ENCODE measurements around the gene KDF1. TPM values are rescaled to one million over a fixed set of nuclear protein-coding genes. Genes with fewer than 3 reads are reported as not detected.

The KDF1 gene
- total and polyA plus RNA-seq, 2 of the 13 experiments (the other 11 are each of a cell fraction or from before 2014, with no cell fraction given) = 1.9 to 4.9 TPM

DNA sequence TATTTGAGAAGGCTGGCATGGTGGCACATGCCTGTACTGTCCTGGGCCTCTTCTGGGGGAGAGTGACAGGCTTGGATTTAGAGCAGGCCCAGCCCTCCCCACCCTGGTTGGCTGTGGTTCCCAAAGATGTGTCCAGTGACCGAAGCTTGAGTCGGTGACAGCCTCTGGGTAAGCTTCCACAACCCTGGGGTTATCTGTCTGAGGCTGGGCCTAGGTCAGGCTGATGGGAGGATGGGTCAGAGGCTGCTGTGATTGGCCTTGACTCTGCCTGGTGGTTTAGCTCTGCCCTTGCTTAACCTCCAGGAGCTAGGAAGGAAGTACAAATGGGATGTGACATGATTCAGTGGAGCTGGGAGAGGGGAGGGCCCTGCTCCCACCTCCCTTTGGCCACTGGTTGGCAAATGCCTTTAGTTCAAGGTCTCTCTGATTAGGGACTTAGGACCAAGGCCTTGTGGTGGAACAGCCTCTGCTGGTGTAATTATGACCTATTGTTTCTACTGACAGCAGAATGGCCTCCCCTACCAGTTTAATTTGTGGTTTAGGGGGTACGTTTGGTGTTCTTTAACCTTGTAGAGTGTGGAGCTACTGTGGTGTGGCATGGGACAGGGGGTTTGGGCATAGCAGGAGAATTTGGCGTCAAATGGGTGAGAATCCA, 22.1 kb downstream of the KDF1 start (continued):
- TF ChIP-seq, protein P1, sequence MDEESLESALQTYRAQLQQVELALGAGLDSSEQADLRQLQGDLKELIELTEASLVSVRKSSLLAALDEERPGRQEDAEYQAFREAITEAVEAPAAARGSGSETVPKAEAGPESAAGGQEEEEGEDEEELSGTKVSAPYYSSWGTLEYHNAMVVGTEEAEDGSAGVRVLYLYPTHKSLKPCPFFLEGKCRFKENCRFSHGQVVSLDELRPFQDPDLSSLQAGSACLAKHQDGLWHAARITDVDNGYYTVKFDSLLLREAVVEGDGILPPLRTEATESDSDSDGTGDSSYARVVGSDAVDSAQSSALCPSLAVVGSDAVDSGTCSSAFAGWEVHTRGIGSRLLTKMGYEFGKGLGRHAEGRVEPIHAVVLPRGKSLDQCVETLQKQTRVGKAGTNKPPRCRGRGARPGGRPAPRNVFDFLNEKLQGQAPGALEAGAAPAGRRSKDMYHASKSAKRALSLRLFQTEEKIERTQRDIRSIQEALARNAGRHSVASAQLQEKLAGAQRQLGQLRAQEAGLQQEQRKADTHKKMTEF (CRISPR knock-in tag; IDR thresholded peaks at IDR 0.05) = peak; percentile 84
- TF ChIP-seq IKZF4 (CRISPR knock-in tag; IDR thresholded peaks at IDR 0.05; ENCODE audit: borderline replicate concordance, low read depth, not compliant biosample characterization) = peak; percentile 21
- no peak for TF ChIP-seq HOXA7 (CRISPR knock-in tag; IDR thresholded peaks at IDR 0.05)
- TF ChIP-seq PHF5A (CRISPR knock-in tag; IDR thresholded peaks at IDR 0.05; ENCODE audit: low read depth, unreplicated experiment) = peak; percentile 64
- TF ChIP-seq BHLHE40 (IDR thresholded peaks at IDR 0.05; ENCODE audit: low read length) = no peak
- TF ChIP-seq MIER2 (CRISPR knock-in tag; IDR thresholded peaks at IDR 0.05) = peak; percentile 52; the same call in 1 of the 2 replicates
- TF ChIP-seq ZZZ3 (CRISPR knock-in tag; IDR thresholded peaks at IDR 0.05; ENCODE audit: borderline replicate concordance) = no peak; the same call in 1 of the 2 replicates
- 0 out of 2 replicates have a peak, but pooled peaks have one; percentile 81 for TF ChIP-seq MED13 (CRISPR knock-in tag; IDR thresholded peaks at IDR 0.05)
- TF ChIP-seq PHF8 (CRISPR knock-in tag; IDR thresholded peaks at IDR 0.05) = 0 out of 2 replicates have a peak, but pooled peaks have one; percentile 39
- TF ChIP-seq ZNF24 (IDR thresholded peaks at IDR 0.05) = no peak
- peak; percentile 91 for TF ChIP-seq ZNF331 (CRISPR knock-in tag; IDR thresholded peaks at IDR 0.05)
- TF ChIP-seq KLF6 (CRISPR knock-in tag; IDR thresholded peaks at IDR 0.05) = 0 out of 2 replicates have a peak, but pooled peaks have one; percentile 61
- peak; percentile 34; the same call in 1 of the 2 replicates for TF ChIP-seq POLR2G (IDR thresholded peaks at IDR 0.05; ENCODE audit: low read depth, low read length)
- TF ChIP-seq, protein P2, sequence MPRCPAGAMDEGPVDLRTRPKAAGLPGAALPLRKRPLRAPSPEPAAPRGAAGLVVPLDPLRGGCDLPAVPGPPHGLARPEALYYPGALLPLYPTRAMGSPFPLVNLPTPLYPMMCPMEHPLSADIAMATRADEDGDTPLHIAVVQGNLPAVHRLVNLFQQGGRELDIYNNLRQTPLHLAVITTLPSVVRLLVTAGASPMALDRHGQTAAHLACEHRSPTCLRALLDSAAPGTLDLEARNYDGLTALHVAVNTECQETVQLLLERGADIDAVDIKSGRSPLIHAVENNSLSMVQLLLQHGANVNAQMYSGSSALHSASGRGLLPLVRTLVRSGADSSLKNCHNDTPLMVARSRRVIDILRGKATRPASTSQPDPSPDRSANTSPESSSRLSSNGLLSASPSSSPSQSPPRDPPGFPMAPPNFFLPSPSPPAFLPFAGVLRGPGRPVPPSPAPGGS (CRISPR knock-in tag; IDR thresholded peaks at IDR 0.05) = no peak; the same call in 1 of the 2 replicates
- TF ChIP-seq MXI1 (IDR thresholded peaks at IDR 0.05; ENCODE audit: borderline replicate concordance, low read depth, low read length) = peak; percentile 60; the same call in 1 of the 3 replicates
- TF ChIP-seq PITX1 (CRISPR knock-in tag; IDR thresholded peaks at IDR 0.05) = peak; percentile 95
- TF ChIP-seq JUND (CRISPR knock-in tag; IDR thresholded peaks at IDR 0.05) = peak; percentile 91
- TF ChIP-seq ZNF678 (CRISPR knock-in tag; IDR thresholded peaks at IDR 0.05) = no peak
- no peak for TF ChIP-seq SRSF4 (IDR thresholded peaks at IDR 0.05; ENCODE audit: low read depth, low read length, poor library complexity, severe bottlenecking)
- TF ChIP-seq AHR (CRISPR knock-in tag; IDR thresholded peaks at IDR 0.05) = peak; percentile 44; the same call in 1 of the 2 replicates
- TF ChIP-seq, protein P3, sequence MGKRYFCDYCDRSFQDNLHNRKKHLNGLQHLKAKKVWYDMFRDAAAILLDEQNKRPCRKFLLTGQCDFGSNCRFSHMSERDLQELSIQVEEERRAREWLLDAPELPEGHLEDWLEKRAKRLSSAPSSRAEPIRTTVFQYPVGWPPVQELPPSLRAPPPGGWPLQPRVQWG (CRISPR knock-in tag; IDR thresholded peaks at IDR 0.05; ENCODE audit: borderline replicate concordance, low read depth) = no peak
- TF ChIP-seq MEF2D (CRISPR knock-in tag; IDR thresholded peaks at IDR 0.05) = peak; percentile 94
- peak; percentile 89; the same call in 1 of the 2 replicates for TF ChIP-seq HMG20B (CRISPR knock-in tag; conservative IDR thresholded peaks at IDR 0.05)
- TF ChIP-seq ZNF33A (CRISPR knock-in tag; IDR thresholded peaks at IDR 0.05; ENCODE audit: borderline replicate concordance) = no peak
- no peak for TF ChIP-seq MAFF (IDR thresholded peaks at IDR 0.05; ENCODE audit: low read depth, low read length)
- TF ChIP-seq SRY (CRISPR knock-in tag; IDR thresholded peaks at IDR 0.05) = no peak
- TF ChIP-seq, protein P4, sequence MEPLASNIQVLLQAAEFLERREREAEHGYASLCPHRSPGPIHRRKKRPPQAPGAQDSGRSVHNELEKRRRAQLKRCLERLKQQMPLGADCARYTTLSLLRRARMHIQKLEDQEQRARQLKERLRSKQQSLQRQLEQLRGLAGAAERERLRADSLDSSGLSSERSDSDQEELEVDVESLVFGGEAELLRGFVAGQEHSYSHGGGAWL (CRISPR knock-in tag; IDR thresholded peaks at IDR 0.05) = no peak
- TF ChIP-seq, protein P5, sequence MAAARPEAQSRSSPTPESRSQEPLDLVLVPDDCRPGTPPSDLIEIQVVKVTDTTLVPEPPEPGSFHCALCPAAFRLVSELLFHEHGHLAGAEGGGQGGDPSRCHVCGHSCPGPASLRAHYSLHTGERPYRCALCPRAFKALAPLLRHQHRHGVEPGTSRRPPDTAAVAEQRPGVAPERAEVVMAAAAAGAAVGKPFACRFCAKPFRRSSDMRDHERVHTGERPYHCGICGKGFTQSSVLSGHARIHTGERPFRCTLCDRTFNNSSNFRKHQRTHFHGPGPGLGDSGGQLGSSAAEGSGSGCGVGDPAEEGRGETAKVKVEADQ (CRISPR knock-in tag; IDR thresholded peaks at IDR 0.05; ENCODE audit: borderline replicate concordance) = peak; percentile 66; the same call in 1 of the 2 replicates
